NB4 (cell line): ENCODE measurements around the gene AVL9.
"Not testable (repeated sequence)": the region's sequence is repeated elsewhere in the genome, so short reads cannot be mapped to it uniquely, and the experiment has no call there.

Source experiments
- DNase-seq: peaks from one replicate; pipeline ENCODE4 v3.0.0; 2010; ENCODE audit warnings: low read depth
- H3K4me3 ChIP-seq: one replicate; pipeline ENCODE4 v1.5.1; 2011; ENCODE audit warnings: mild to moderate bottlenecking, low read depth, low read length, moderate library complexity
- MYC ChIP-seq: IDR thresholded peaks from 2 replicates; pipeline ENCODE4 v1.6.1; 2011; ENCODE audit warnings: low read depth, low read length
- POLR2A ChIP-seq: IDR thresholded peaks from 2 replicates; pipeline ENCODE4 v1.6.1; 2011; ENCODE audit warnings: mild to moderate bottlenecking; ENCODE audit not compliant: insufficient read length; ENCODE audit errors: extremely low read depth
- TF ChIP-seq, protein P1 (sequence below): IDR thresholded peaks from one replicate; pipeline ENCODE4 v1.5.1; 2012; ENCODE audit warnings: low read depth, low read length
- TF ChIP-seq, protein P2 (sequence below): IDR thresholded peaks from 2 replicates; pipeline ENCODE4 v1.6.1; 2011; ENCODE audit warnings: low read depth, low read length

Gene AVL9

GRCh38 chr7:32592701-32593100 lies 97.4 kb downstream of the AVL9 start:
- no peak overlapping the region for H3K4me3 ChIP-seq
- no peak for DNase-seq
- TF ChIP-seq, protein P1, sequence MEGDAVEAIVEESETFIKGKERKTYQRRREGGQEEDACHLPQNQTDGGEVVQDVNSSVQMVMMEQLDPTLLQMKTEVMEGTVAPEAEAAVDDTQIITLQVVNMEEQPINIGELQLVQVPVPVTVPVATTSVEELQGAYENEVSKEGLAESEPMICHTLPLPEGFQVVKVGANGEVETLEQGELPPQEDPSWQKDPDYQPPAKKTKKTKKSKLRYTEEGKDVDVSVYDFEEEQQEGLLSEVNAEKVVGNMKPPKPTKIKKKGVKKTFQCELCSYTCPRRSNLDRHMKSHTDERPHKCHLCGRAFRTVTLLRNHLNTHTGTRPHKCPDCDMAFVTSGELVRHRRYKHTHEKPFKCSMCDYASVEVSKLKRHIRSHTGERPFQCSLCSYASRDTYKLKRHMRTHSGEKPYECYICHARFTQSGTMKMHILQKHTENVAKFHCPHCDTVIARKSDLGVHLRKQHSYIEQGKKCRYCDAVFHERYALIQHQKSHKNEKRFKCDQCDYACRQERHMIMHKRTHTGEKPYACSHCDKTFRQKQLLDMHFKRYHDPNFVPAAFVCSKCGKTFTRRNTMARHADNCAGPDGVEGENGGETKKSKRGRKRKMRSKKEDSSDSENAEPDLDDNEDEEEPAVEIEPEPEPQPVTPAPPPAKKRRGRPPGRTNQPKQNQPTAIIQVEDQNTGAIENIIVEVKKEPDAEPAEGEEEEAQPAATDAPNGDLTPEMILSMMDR = no peak
- TF ChIP-seq POLR2A (no peak), MYC (no peak)
- TF ChIP-seq, protein P2, sequence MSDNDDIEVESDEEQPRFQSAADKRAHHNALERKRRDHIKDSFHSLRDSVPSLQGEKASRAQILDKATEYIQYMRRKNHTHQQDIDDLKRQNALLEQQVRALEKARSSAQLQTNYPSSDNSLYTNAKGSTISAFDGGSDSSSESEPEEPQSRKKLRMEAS = no peak

GRCh38 chr7:32594965-32595490 lies 99.7 kb downstream of the AVL9 start:
- no peak for DNase-seq
- TF ChIP-seq, protein P2 = no peak
- no peak for TF ChIP-seq MYC
- TF ChIP-seq, protein P1 = no peak
- no peak for TF ChIP-seq POLR2A
- H3K4me3 ChIP-seq = no peak overlapping the region

GRCh38 chr7:32601196-32601595 lies 105.9 kb downstream of the AVL9 start:
- not testable (repeated sequence) for DNase-seq, H3K4me3 ChIP-seq

- no peak for DNase-seq
- no peak overlapping the region for H3K4me3 ChIP-seq
Observed at GRCh38 chr7:32602470-32602869, 107.2 kb downstream of the AVL9 start.

GRCh38 chr7:32603492-32603891 lies 108.2 kb downstream of the AVL9 start:
- H3K4me3 ChIP-seq, DNase-seq: not testable (repeated sequence)

More at GRCh38 chr7:32602470-32602869, 107.2 kb downstream of the AVL9 start:
- TF ChIP-seq, protein P1 = no peak
- TF ChIP-seq MYC (no peak), POLR2A (no peak)
- TF ChIP-seq, protein P2 = no peak

GRCh38 chr7:32604047-32604446 lies 108.8 kb downstream of the AVL9 start:
- not testable (repeated sequence) for DNase-seq, H3K4me3 ChIP-seq

DNA sequence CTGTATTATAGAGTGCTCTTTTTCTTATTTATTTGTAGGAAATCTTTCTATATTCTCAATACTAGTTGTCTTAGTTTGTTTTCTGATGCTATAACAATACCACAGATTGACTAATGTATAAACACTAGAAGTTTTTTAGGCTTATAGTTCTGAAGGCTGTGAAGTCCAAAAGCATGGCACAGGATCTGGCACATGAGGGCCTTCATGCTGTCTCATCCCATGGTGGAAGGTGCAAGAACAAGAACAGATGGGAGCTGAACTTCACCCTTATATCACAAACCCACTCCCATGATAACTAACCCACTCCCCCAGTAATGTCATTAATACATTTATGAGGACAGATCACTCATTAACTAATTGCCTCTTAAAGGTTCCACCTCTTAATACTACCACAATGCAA lies 109.7 kb downstream of the AVL9 start:
- DNase-seq = no peak
- no peak for TF ChIP-seq MYC
- no peak overlapping the region for H3K4me3 ChIP-seq

GRCh38 chr7:32609463-32609862 lies 114.2 kb downstream of the AVL9 start:
- DNase-seq = no peak
- TF ChIP-seq, protein P1 = no peak
- TF ChIP-seq POLR2A (no peak), MYC (no peak)
- TF ChIP-seq, protein P2 = no peak
- H3K4me3 ChIP-seq = no peak overlapping the region
